NCI-H2081 treated with DMSO at 0.1 percent for 48 hours (cell line): ENCODE results near the gene B3GNT8.
"Not testable (repeated sequence)": the region's sequence is repeated elsewhere in the genome, so short reads cannot be mapped to it uniquely, and the experiment has no call there.

Experiments used
- DNase-seq: peaks from one replicate; lab custom pipeline; 2025; lab: John Stamatoyannopoulos, UW

B3GNT8 gene

GRCh38 chr19:41386442-41386841, 40.7 kb downstream of the B3GNT8 start:
- DNase-seq = no peak

- DNase-seq = no peak
Observed at GRCh38 chr19:41384351-41384750, 42.8 kb downstream of the B3GNT8 start.

- DNase-seq = not testable (repeated sequence)
Observed at GRCh38 chr19:41381536-41381935, 45.6 kb downstream of the B3GNT8 start.

DNA sequence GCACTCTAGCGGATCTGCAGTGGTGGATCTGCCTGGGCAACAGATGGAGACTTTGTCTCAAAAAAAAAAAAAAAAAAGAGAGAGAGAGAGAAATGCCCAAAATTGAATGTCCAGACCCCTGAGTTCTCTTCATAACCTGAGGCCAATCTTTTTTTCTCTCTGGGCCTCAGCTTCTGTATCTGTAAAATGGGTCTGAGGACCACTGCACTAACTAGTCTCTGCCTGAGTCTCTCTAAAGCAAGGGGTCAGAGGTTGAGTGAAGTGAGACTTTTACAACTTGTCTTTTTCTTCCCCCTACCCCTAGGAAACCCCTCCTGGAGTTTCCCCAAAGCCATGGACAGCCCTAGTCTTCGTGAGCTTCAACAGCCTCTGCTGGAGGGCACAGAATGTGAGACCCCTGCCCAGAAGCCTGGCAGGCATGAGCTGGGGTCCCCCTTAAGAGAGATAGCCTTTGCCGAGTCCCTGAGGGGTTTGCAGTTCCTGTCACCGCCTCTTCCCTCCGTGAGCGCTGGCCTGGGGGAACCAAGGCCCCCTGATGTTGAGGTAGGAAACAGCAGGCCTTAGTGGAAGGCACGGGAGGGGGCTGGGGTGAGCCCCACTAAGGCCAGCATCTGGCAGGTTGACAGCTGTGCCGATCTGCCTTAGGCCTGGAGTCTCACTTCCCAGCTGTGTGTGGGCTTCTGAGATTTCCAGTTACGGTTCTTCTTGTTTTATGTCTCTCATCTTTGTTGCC, 49.0 kb downstream of the B3GNT8 start:
- DNase-seq = no peak

- DNase-seq = no peak
Observed at GRCh38 chr19:41376998-41377365, 50.2 kb downstream of the B3GNT8 start.

DNA sequence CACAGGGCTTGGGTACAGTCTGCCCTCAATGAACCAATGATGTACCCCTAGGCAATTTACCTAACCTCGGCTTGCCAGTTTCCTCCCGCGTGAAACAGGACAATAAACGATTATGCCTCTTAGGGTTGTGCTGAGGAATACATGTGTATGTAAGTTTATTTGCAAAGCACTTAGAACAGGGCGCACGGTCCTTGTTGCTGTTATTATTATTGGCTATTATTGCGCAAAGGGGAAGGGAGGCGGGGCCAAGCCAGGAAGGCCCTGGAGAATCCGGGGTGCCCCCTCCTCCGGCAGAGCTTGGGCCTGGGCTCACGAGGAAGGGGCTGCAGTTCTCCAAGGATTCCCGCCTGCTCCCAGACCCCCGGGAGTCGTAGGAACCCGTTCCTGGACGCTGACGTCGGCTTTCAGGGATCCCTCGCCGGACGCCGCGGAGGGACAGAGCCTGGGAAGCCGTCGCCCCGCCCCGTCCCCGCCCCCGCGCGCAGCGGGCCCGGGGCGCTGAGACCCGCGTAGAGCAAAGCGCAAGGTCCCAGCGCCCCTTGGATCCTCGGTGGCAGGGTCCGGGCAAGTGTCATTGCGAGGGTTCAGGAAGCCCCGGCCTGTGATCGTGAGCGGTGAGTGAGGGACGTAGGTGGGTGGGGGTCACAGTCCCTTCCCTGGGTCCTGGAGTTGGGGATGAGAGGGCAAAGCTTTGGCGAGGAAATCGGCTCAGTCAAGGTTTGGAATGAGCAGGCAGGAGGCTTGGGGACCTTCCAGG, 50.8 kb downstream of the B3GNT8 start, which contains the start of gene TMEM91:
TMEM91 (plus strand) TSS at position 293 of the 757 bp plus-strand sequence. CDS start 1,777 bp downstream, outside the sequence.
- no peak for DNase-seq
